ENCODE data around the gene CYTH4. TPM values are rescaled to one million over a fixed set of nuclear protein-coding genes. Genes with fewer than 3 reads are reported as not detected.
"Not testable (repeated sequence)": the region's sequence is repeated elsewhere in the genome, so short reads cannot be mapped to it uniquely, and the experiment has no call there.

CYTH4 gene
- total and polyA plus RNA-seq, 2 of the 8 experiments (the other 6 are each of a cell fraction or from before 2014, with no cell fraction given), result 0.09 TPM; not detected in 1

GRCh38 chr22:37249986-37250385 lies 32.3 kb upstream of the CYTH4 start (continued):
- TF ChIP-seq USF2 (IDR thresholded peaks at IDR 0.05; ENCODE audit: low read length) (no peak), JUN (IDR thresholded peaks at IDR 0.05; ENCODE audit: low read depth, low read length) (no peak), BCL11A (IDR thresholded peaks at IDR 0.05; ENCODE audit: low read depth in 2 of 2, low read length in 2 of 2) (no peak), SRF (IDR thresholded peaks at IDR 0.05; ENCODE audit: low read depth, low read length) (no peak), TBP (IDR thresholded peaks at IDR 0.05; ENCODE audit: low read depth, low read length) (no peak)

GRCh38 chr22:37251836-37252235 lies 30.5 kb upstream of the CYTH4 start:
- not testable (repeated sequence) for H4K91ac ChIP-seq (replicated peaks; ENCODE audit: insufficient read length, low read length); H2BK15ac ChIP-seq (ENCODE audit: low read length); H3K4ac ChIP-seq (replicated peaks; ENCODE audit: insufficient read length, low read depth, low read length); H3K18ac ChIP-seq (ENCODE audit: extremely low read depth, low read length); H4K5ac ChIP-seq (ENCODE audit: insufficient read length, low read depth, low read length); H2BK20ac ChIP-seq (ENCODE audit: low read length); H3K23ac ChIP-seq (ENCODE audit: insufficient read length); H2BK12ac ChIP-seq (ENCODE audit: low read depth, low read length); H3K4me1 ChIP-seq (replicated peaks in 1 of 4; ENCODE audit: control insufficient read depth in 3 of 4, insufficient read depth in 4 of 4, low read length in 3 of 4); FAIRE-seq; H2AFZ ChIP-seq (ENCODE audit: low read length); H2BK120ac ChIP-seq (replicated peaks; ENCODE audit: low read depth, low read length); H3K27ac ChIP-seq (ENCODE audit: low read depth, low read length); H3K56ac ChIP-seq (replicated peaks; ENCODE audit: insufficient read length, low read depth, low read length); H3K27me3 ChIP-seq (replicated peaks in 1 of 4; ENCODE audit: control insufficient read depth in 3 of 4, extremely low read depth in 1 of 4, insufficient read depth in 3 of 4, low read length in 3 of 4); H3K9ac ChIP-seq (replicated peaks in 1 of 4; ENCODE audit: extremely low read depth in 1 of 4, low read depth in 3 of 4, low read length in 3 of 4); H2BK5ac ChIP-seq (ENCODE audit: low read depth, low read length); H4K20me1 ChIP-seq (replicated peaks in 1 of 2; ENCODE audit: control insufficient read depth in 1 of 2, insufficient read depth in 2 of 2, low read length in 2 of 2); H3K4me3 ChIP-seq (ENCODE audit: extremely low read depth in 1 of 4, insufficient read depth in 2 of 4, low read depth in 3 of 4, low read length in 4 of 4); H3K79me1 ChIP-seq (ENCODE audit: low read depth, low read length); H3K9me3 ChIP-seq (ENCODE audit: insufficient read depth in 2 of 2, low read depth in 1 of 2, low read length in 1 of 2); H2AK5ac ChIP-seq (ENCODE audit: low read depth, low read length); DNase-seq (ENCODE audit: low read depth in 1 of 2, low spot score in 2 of 2); H3K14ac ChIP-seq (ENCODE audit: insufficient read length); H4K8ac ChIP-seq (ENCODE audit: extremely low read depth, insufficient read depth, low read length); H3K4me2 ChIP-seq (ENCODE audit: insufficient read depth in 1 of 2, low read depth in 2 of 2, low read length in 2 of 2); H3K23me2 ChIP-seq (ENCODE audit: low read depth, low read length); H3K36me3 ChIP-seq (ENCODE audit: control insufficient read depth in 2 of 4, insufficient read depth in 4 of 4, low read length in 3 of 4); H3K79me2 ChIP-seq (ENCODE audit: control insufficient read depth in 1 of 2, insufficient read depth in 2 of 2, low read length in 2 of 2)
- 85% methylated on average over 5 of the region's 8 CpGs; no CpG with 5 or more reads in 1 of the 2 experiments for WGBS, 2 experiments (ENCODE audit: extremely low coverage in 1 of 2, insufficient coverage in 1 of 2, insufficient read length in 1 of 2, insufficient replicate concordance in 2 of 2, low coverage in 1 of 2, low lambda C conversion rate in 2 of 2, missing lambda C conversion rate in 1 of 2)
- CTCF ChIA-PET (ENCODE audit: partially characterized antibody), result interaction anchor here (0.6 to 5.9 kb wide), 4 partner anchors 8 to 122 kb away, joined by 3 to 43 read pairs (median 4); no protein-coding TSS in a partner anchor
- POLR2A ChIA-PET (ENCODE audit: partially characterized antibody), result interaction anchor here (1.2 kb wide), 1 partner anchor 9 kb away, joined by 3 read pairs; no protein-coding TSS in a partner anchor

All from H1 (cell line).